Large intestine (tissue), 3 donors: Measurements from ENCODE around the gene GSTK1. TPM values are rescaled to one million over a fixed set of nuclear protein-coding genes. Genes with fewer than 3 reads are reported as not detected.
A peak's percentile ranks its signal among the peaks of the same experiment; 100 is the strongest.

Experiments used
- DNase-seq, 2 donors: peaks; one replicate each; pipeline versions ENCODE4 v3.0.0 to v3.0.0-alpha.2; 2013
- H3K27ac ChIP-seq: one replicate; pipeline ENCODE4 v1.5.1; 2013; ENCODE audit warnings: low read length
- H3K27me3 ChIP-seq: 2 replicates; pipeline ENCODE4 v1.6.1; 2013; ENCODE audit warnings: low read length; ENCODE audit not compliant: control insufficient read depth, insufficient read depth
- H3K36me3 ChIP-seq: 2 replicates; pipeline ENCODE4 v1.6.1; 2013; ENCODE audit warnings: low read length; ENCODE audit not compliant: control insufficient read depth, insufficient read depth
- H3K4me1 ChIP-seq: one replicate; pipeline ENCODE4 v1.6.1; 2013; ENCODE audit warnings: low read length; ENCODE audit not compliant: control insufficient read depth, insufficient read depth
- H3K4me3 ChIP-seq: one replicate; pipeline ENCODE4 v1.5.1; 2013; ENCODE audit warnings: low read length
- H3K9me3 ChIP-seq: one replicate; pipeline ENCODE4 v1.6.1; 2013; ENCODE audit warnings: mild to moderate bottlenecking, low read depth, low read length, moderate library complexity; ENCODE audit not compliant: control insufficient read depth
- WGBS: methylation state at CpG from one replicate; pipeline ENCODE4 v1.1.5; 2013; ENCODE audit warnings: low lambda C conversion rate; ENCODE audit not compliant: insufficient coverage; 5-methylcytosine and 5-hydroxymethylcytosine counted together
- polyA plus RNA-seq: library from polyadenylated mRNA; unstranded; fragments of 120-200 nt; gene quantifications from one replicate; pipeline ENCODE4 v1.2.1, GENCODE V29; 2013

The GSTK1 gene
- polyA plus RNA-seq, 1 donor: 325 TPM

GRCh38 chr7:143305423-143306070 lies 42.3 kb downstream of the GSTK1 start:
- Histone ChIP-seq H3K4me3 (no peak overlapping the region), H3K27ac (no peak overlapping the region), H3K4me1 (no peaks in the 10 kb centered on the region), H3K36me3 (peaks cover 68% of the 10 kb centered on the region), H3K9me3 (no peaks in the 10 kb centered on the region), H3K27me3 (no peaks in the 10 kb centered on the region)
- DNase-seq: peak in 1 of 2 donors; percentile 47
- 71% methylated on average over 2 of the region's 10 CpGs for WGBS

- Histone ChIP-seq H3K4me3 (no peak overlapping the region), H3K36me3 (peaks cover 39% of the 10 kb centered on the region), H3K4me1 (no peaks in the 10 kb centered on the region), H3K27me3 (no peaks in the 10 kb centered on the region), H3K9me3 (no peaks in the 10 kb centered on the region), H3K27ac (no peak overlapping the region)
- no peak for DNase-seq
- no CpG with 5 or more reads among the region's 2 CpGs for WGBS
Observed at GRCh38 chr7:143308632-143309031, 45.4 kb downstream of the GSTK1 start.

GRCh38 chr7:143314127-143314526 lies 50.9 kb downstream of the GSTK1 start:
- DNase-seq: no peak
- Histone ChIP-seq H3K27me3 (no peaks in the 10 kb centered on the region), H3K9me3 (no peaks in the 10 kb centered on the region), H3K36me3 (no peaks in the 10 kb centered on the region), H3K4me1 (peaks cover 3% of the 10 kb centered on the region), H3K4me3 (no peak overlapping the region), H3K27ac (no peak overlapping the region)

GRCh38 chr7:143315776-143316175 lies 52.5 kb downstream of the GSTK1 start, which contains the start of gene CLCN1:
Gene CLCN1, plus strand, starts transcription at chr7:143316111. Its CDS starts 102 bp downstream, at chr7:143316213.
- Histone ChIP-seq H3K4me3 (no peak within 1 kb of the TSS), H3K4me1 (peaks cover 8% of the 10 kb centered on the region), H3K27ac (no peak within 1 kb of the TSS), H3K36me3 (no peaks in the 10 kb centered on the region), H3K27me3 (no peaks in the 10 kb centered on the region), H3K9me3 (no peaks in the 10 kb centered on the region)
- no peak for DNase-seq
- WGBS: no CpG with 5 or more reads among the region's 5 CpGs

GRCh38 chr7:143316492-143316891 lies 53.3 kb downstream of the GSTK1 start:
- no peaks in the 10 kb centered on the region for H3K27me3 ChIP-seq
- H3K27ac ChIP-seq: no peak overlapping the region
- H3K4me1 ChIP-seq: peaks cover 8% of the 10 kb centered on the region
- no peak for DNase-seq
- no peaks in the 10 kb centered on the region for H3K9me3 ChIP-seq
- no CpG with 5 or more reads among the region's 4 CpGs for WGBS
- no peak overlapping the region for H3K4me3 ChIP-seq
- H3K36me3 ChIP-seq: no peaks in the 10 kb centered on the region

GRCh38 chr7:143318661-143319060 lies 55.4 kb downstream of the GSTK1 start:
- Histone ChIP-seq H3K9me3 (no peaks in the 10 kb centered on the region), H3K27me3 (no peaks in the 10 kb centered on the region), H3K36me3 (no peaks in the 10 kb centered on the region), H3K4me3 (no peak overlapping the region), H3K4me1 (peaks cover 12% of the 10 kb centered on the region), H3K27ac (peak overlapping the region; percentile 20)
- no CpG with 5 or more reads among the region's 5 CpGs for WGBS
- peak; percentile 31 to 41 for DNase-seq

Other genes starting within 250 kb of the GSTK1 start
- not detected for gene OR9A2, start 236.3 kb upstream of the GSTK1 start, polyA plus RNA-seq
- not detected for gene OR6V1, start 211.1 kb upstream of the GSTK1 start, polyA plus RNA-seq
- not detected for gene PIP, start 131.4 kb upstream of the GSTK1 start, polyA plus RNA-seq
- not detected for gene TAS2R39, start 80.0 kb upstream of the GSTK1 start, polyA plus RNA-seq
- gene TAS2R40, start 41.4 kb upstream of the GSTK1 start, polyA plus RNA-seq: not detected
- 36.2 TPM for gene TMEM139, start 21.5 kb downstream of the GSTK1 start, polyA plus RNA-seq
- gene CASP2, start 24.9 kb downstream of the GSTK1 start, polyA plus RNA-seq: 29.4 TPM
- 1.6 TPM for gene CLCN1, start 52.7 kb downstream of the GSTK1 start, polyA plus RNA-seq
- gene FAM131B, start 99.3 kb downstream of the GSTK1 start, polyA plus RNA-seq: 5.8 TPM
- gene ZYX, start 117.9 kb downstream of the GSTK1 start, polyA plus RNA-seq: 104 TPM
- gene EPHA1, start 145.4 kb downstream of the GSTK1 start, polyA plus RNA-seq: 42.5 TPM
- gene TAS2R60, start 180.0 kb downstream of the GSTK1 start, polyA plus RNA-seq: not detected
- not detected for gene TAS2R41, start 214.4 kb downstream of the GSTK1 start, polyA plus RNA-seq